Midbrain (tissue), 1 donor: Measurements from ENCODE around the gene N4BP3.
A peak's percentile ranks its signal among the peaks of the same experiment; 100 is the strongest.

Experiments
- DNase-seq: peaks from one replicate; lab custom pipeline; 2025; lab: John Stamatoyannopoulos, UW

The N4BP3 gene

GRCh38 chr5:178147406-178147805, 34.1 kb downstream of the N4BP3 start:
- no peak for DNase-seq

GRCh38 chr5:178149199-178149932, 36.0 kb downstream of the N4BP3 start:
- DNase-seq, result no peak

GRCh38 chr5:178150977-178151734, 37.8 kb downstream of the N4BP3 start:
- no peak for DNase-seq

- DNase-seq, result no peak
Measured at GRCh38 chr5:178152491-178153444, 39.4 kb downstream of the N4BP3 start.

- peak; percentile 99 for DNase-seq
Measured at GRCh38 chr5:178153530-178154340, 40.4 kb downstream of the N4BP3 start, which contains the start of gene NHP2. NHP2 (minus strand) TSS chr5:178153885; CDS start chr5:178153817, 68 bp downstream.

- no peak for DNase-seq
Measured at GRCh38 chr5:178155065-178155464, 41.7 kb downstream of the N4BP3 start.

- no peak for DNase-seq
Measured at GRCh38 chr5:178160176-178160575, 46.8 kb downstream of the N4BP3 start.

- DNase-seq, result no peak
Measured at GRCh38 chr5:178162481-178162880, 49.1 kb downstream of the N4BP3 start.

GRCh38 chr5:178163772-178164735, 50.7 kb downstream of the N4BP3 start:
- DNase-seq, result peak; percentile 79

- DNase-seq, result no peak
Measured at GRCh38 chr5:178165581-178165980, 52.2 kb downstream of the N4BP3 start.

GRCh38 chr5:178170455-178170854, 57.1 kb downstream of the N4BP3 start:
- no peak for DNase-seq

GRCh38 chr5:178174456-178174855, 61.1 kb downstream of the N4BP3 start:
- DNase-seq, result no peak
